Activated CD8-positive, alpha-beta memory T cell treated with anti-CD3 and anti-CD28 coated beads, Interleukin-2, amount 10 ng/mL, durations not matched to agents 7 days and 5 days (primary cell): ENCODE data around the gene MED15. TPM values are rescaled to one million over a fixed set of nuclear protein-coding genes. Genes with fewer than 3 reads are reported as not detected.
A peak's percentile ranks its signal among the peaks of the same experiment; 100 is the strongest.
"Not testable (repeated sequence)": the region's sequence is repeated elsewhere in the genome, so short reads cannot be mapped to it uniquely, and the experiment has no call there.

ENCODE experiments used
- ATAC-seq: fragments of 150-1000 bp; cut with Tn5 transposase; one replicate; pipeline ENCODE4 v1.10.0; 2021; ENCODE audit warnings: moderate library complexity
- CTCF ChIA-PET: fragments of 350-600 bp; sonication (Branson Sonifier 250); formaldehyde crosslinking; loops from one replicate; lab custom pipeline; 2021; ENCODE audit warnings: antibody characterized with exemption; lab: Charles Lee
- DNase-seq: peaks from one replicate; pipeline ENCODE4 v3.0.0-alpha.2; 2020
- H3K27ac Mint-ChIP-seq: one replicate; pipeline ENCODE4 v1.8.0; 2021; ENCODE audit warnings: mild to moderate bottlenecking, mixed read lengths
- H3K27me3 Mint-ChIP-seq: one replicate; pipeline ENCODE4 v1.8.0; 2021; ENCODE audit warnings: mixed read lengths
- H3K36me3 Mint-ChIP-seq: one replicate; pipeline ENCODE4 v1.8.0; 2021; ENCODE audit warnings: mild to moderate bottlenecking, mixed read lengths
- H3K4me1 Mint-ChIP-seq: one replicate; pipeline ENCODE4 v1.8.0; 2021; ENCODE audit warnings: mixed read lengths
- H3K4me3 Mint-ChIP-seq: one replicate; pipeline ENCODE4 v1.8.0; 2021; ENCODE audit warnings: mild to moderate bottlenecking, moderate library complexity, mixed read lengths
- H3K9me3 Mint-ChIP-seq: one replicate; pipeline ENCODE4 v1.8.0; 2022; ENCODE audit warnings: low read depth, mixed read lengths
- total RNA-seq, 2 experiments: library from RNA; stranded (reverse); gene quantifications; one replicate each; pipeline ENCODE4 v1.2.3, GENCODE V29; 2021

MED15 gene
- total RNA-seq, 2 experiments from 2014 or later = 145 to 179 TPM

- not testable (repeated sequence) for DNase-seq, H3K9me3 Mint-ChIP-seq, H3K27me3 Mint-ChIP-seq
- peak; percentile 5 for ATAC-seq
- CTCF ChIA-PET = interaction anchor here (0.9 to 4.1 kb wide), 15 partner anchors 9 to 276 kb away, joined by 3 to 35 read pairs (median 5); no protein-coding TSS in a partner anchor
- Mint-ChIP-seq H3K27ac (peak overlapping the region; percentile 95), H3K36me3 (peaks cover 33% of the 10 kb centered on the region), H3K4me1 (peaks cover 48% of the 10 kb centered on the region), H3K4me3 (peak overlapping the region; percentile 97)
These were observed 801 bp downstream of the MED15 start for GRCh38 chr22:20508067-20508755.

- Mint-ChIP-seq H3K4me3 (peak overlapping the region; percentile 97), H3K27me3 (no peaks in the 10 kb centered on the region), H3K4me1 (peaks cover 49% of the 10 kb centered on the region), H3K27ac (peak overlapping the region; percentile 95), H3K36me3 (peaks cover 38% of the 10 kb centered on the region), H3K9me3 (no peaks in the 10 kb centered on the region)
- ATAC-seq (no peak), DNase-seq (no peak)
- CTCF ChIA-PET = interaction anchor here (0.9 to 4.1 kb wide), 9 partner anchors 10 to 91 kb away, joined by 3 to 35 read pairs (median 8); no protein-coding TSS in a partner anchor
These were observed 1.4 kb downstream of the MED15 start for GRCh38 chr22:20508815-20509271.

GRCh38 chr22:20509344-20510047 lies 2.1 kb downstream of the MED15 start:
- H3K4me3 Mint-ChIP-seq = peak overlapping the region; percentile 97
- peaks cover 56% of the 10 kb centered on the region for H3K4me1 Mint-ChIP-seq
- CTCF ChIA-PET = interaction anchor here (0.9 to 4.1 kb wide), 8 partner anchors 9 to 92 kb away, joined by 3 to 35 read pairs (median 8); no protein-coding TSS in a partner anchor
- H3K9me3 Mint-ChIP-seq = no peaks in the 10 kb centered on the region
- peaks cover 44% of the 10 kb centered on the region for H3K36me3 Mint-ChIP-seq
- H3K27me3 Mint-ChIP-seq = no peaks in the 10 kb centered on the region
- DNase-seq (peak; percentile 56), ATAC-seq (no peak)
- peak overlapping the region; percentile 95 for H3K27ac Mint-ChIP-seq

GRCh38 chr22:20510811-20511577 lies 3.6 kb downstream of the MED15 start:
- Mint-ChIP-seq H3K9me3 (no peaks in the 10 kb centered on the region), H3K4me3 (no peak overlapping the region), H3K27me3 (no peaks in the 10 kb centered on the region), H3K36me3 (peaks cover 50% of the 10 kb centered on the region), H3K27ac (peak overlapping the region; percentile 4), H3K4me1 (peaks cover 63% of the 10 kb centered on the region)
- CTCF ChIA-PET = interaction anchor here (1.1 to 2.3 kb wide), 3 partner anchors 38 to 57 kb away, joined by 3 to 17 read pairs (median 5); no protein-coding TSS in a partner anchor
- no peak for ATAC-seq
- DNase-seq = no peak

- no peak for DNase-seq
- H3K36me3 Mint-ChIP-seq = peaks cover 50% of the 10 kb centered on the region
These were observed 4.3 kb downstream of the MED15 start for GRCh38 chr22:20511578-20512229.

GRCh38 chr22:20514658-20515406 lies 7.4 kb downstream of the MED15 start:
- no peaks in the 10 kb centered on the region for H3K9me3 Mint-ChIP-seq
- H3K4me3 Mint-ChIP-seq = no peak overlapping the region
- no peak overlapping the region for H3K27ac Mint-ChIP-seq
- H3K27me3 Mint-ChIP-seq = no peaks in the 10 kb centered on the region
- H3K36me3 Mint-ChIP-seq = peaks cover 34% of the 10 kb centered on the region
- DNase-seq = no peak
- peaks cover 73% of the 10 kb centered on the region for H3K4me1 Mint-ChIP-seq
- no peak for ATAC-seq
- CTCF ChIA-PET = interaction anchor here (0.6 to 1.2 kb wide), 4 partner anchors 35 to 825 kb away, joined by 3 to 5 read pairs (median 4); no protein-coding TSS in a partner anchor

More at GRCh38 chr22:20511578-20512229, 4.3 kb downstream of the MED15 start:
- H3K9me3 Mint-ChIP-seq = no peaks in the 10 kb centered on the region
- CTCF ChIA-PET = interaction anchor here (0.7 to 2.3 kb wide), 5 partner anchors 24 to 118 kb away, joined by 3 to 17 read pairs (median 4); no protein-coding TSS in a partner anchor
- H3K4me3 Mint-ChIP-seq = no peak overlapping the region
- H3K27ac Mint-ChIP-seq = no peak overlapping the region
- no peaks in the 10 kb centered on the region for H3K27me3 Mint-ChIP-seq
- no peak for ATAC-seq
- H3K4me1 Mint-ChIP-seq = peaks cover 67% of the 10 kb centered on the region

GRCh38 chr22:20516399-20516798 lies 9.0 kb downstream of the MED15 start:
- Mint-ChIP-seq H3K27me3 (no peaks in the 10 kb centered on the region), H3K4me1 (peaks cover 69% of the 10 kb centered on the region), H3K4me3 (no peak overlapping the region), H3K27ac (no peak overlapping the region), H3K9me3 (no peaks in the 10 kb centered on the region), H3K36me3 (peaks cover 36% of the 10 kb centered on the region)
- no peak for DNase-seq
- ATAC-seq = no peak
- CTCF ChIA-PET = no interaction called here

GRCh38 chr22:20517422-20517821 lies 10.0 kb downstream of the MED15 start:
- Mint-ChIP-seq H3K27me3 (no peaks in the 10 kb centered on the region), H3K9me3 (no peaks in the 10 kb centered on the region), H3K4me3 (no peak overlapping the region), H3K4me1 (peaks cover 66% of the 10 kb centered on the region), H3K36me3 (peaks cover 38% of the 10 kb centered on the region), H3K27ac (peak overlapping the region; percentile 52)
- ATAC-seq = no peak
- no peak for DNase-seq
- CTCF ChIA-PET = interaction anchor here (0.5 to 1.2 kb wide), 2 partner anchors 46 to 564 kb away, joined by 3 to 4 read pairs; no protein-coding TSS in a partner anchor

GRCh38 chr22:20517841-20518592 lies 10.6 kb downstream of the MED15 start:
- CTCF ChIA-PET = interaction anchor here (0.5 to 2.8 kb wide), 5 partner anchors 9 to 564 kb away, joined by 3 to 9 read pairs (median 4); no protein-coding TSS in a partner anchor
- ATAC-seq (no peak), DNase-seq (no peak)
- no peak overlapping the region for H3K4me3 Mint-ChIP-seq
- H3K4me1 Mint-ChIP-seq = peaks cover 72% of the 10 kb centered on the region
- peaks cover 38% of the 10 kb centered on the region for H3K36me3 Mint-ChIP-seq
- H3K27me3 Mint-ChIP-seq = no peaks in the 10 kb centered on the region
- H3K9me3 Mint-ChIP-seq = no peaks in the 10 kb centered on the region
- H3K27ac Mint-ChIP-seq = peak overlapping the region; percentile 59

GRCh38 chr22:20519558-20519957 lies 12.1 kb downstream of the MED15 start:
- Mint-ChIP-seq H3K9me3 (no peaks in the 10 kb centered on the region), H3K4me3 (no peak overlapping the region), H3K27me3 (no peaks in the 10 kb centered on the region), H3K4me1 (peaks cover 78% of the 10 kb centered on the region), H3K27ac (peak overlapping the region; percentile 17), H3K36me3 (peaks cover 32% of the 10 kb centered on the region)
- no peak for DNase-seq
- CTCF ChIA-PET = interaction anchor here (0.9 to 2.8 kb wide), 3 partner anchors 30 to 51 kb away, joined by 3 to 9 read pairs (median 3); no protein-coding TSS in a partner anchor
- ATAC-seq = no peak

GRCh38 chr22:20520093-20520511 lies 12.7 kb downstream of the MED15 start:
- H3K36me3 Mint-ChIP-seq = peaks cover 31% of the 10 kb centered on the region
- DNase-seq = no peak

More at GRCh38 chr22:20520093-20520511, 12.7 kb downstream of the MED15 start:
- no peaks in the 10 kb centered on the region for H3K9me3 Mint-ChIP-seq
- no peak overlapping the region for H3K4me3 Mint-ChIP-seq
- peak overlapping the region; percentile 71 for H3K27ac Mint-ChIP-seq
- peaks cover 77% of the 10 kb centered on the region for H3K4me1 Mint-ChIP-seq
- H3K27me3 Mint-ChIP-seq = no peaks in the 10 kb centered on the region
- peak; percentile 31 for ATAC-seq
- CTCF ChIA-PET = interaction anchor here (0.9 to 2.8 kb wide), 3 partner anchors 29 to 51 kb away, joined by 3 to 9 read pairs (median 3); no protein-coding TSS in a partner anchor
